T1000 (cell line): ENCODE results near the gene TCFL5.
A peak's percentile ranks its signal among the peaks of the same experiment; 100 is the strongest.

ENCODE experiments used
- DNase-seq: peaks from one replicate; lab custom pipeline; 2025; ENCODE audit warnings: mixed read lengths; lab: John Stamatoyannopoulos, UW

TCFL5 gene

DNA sequence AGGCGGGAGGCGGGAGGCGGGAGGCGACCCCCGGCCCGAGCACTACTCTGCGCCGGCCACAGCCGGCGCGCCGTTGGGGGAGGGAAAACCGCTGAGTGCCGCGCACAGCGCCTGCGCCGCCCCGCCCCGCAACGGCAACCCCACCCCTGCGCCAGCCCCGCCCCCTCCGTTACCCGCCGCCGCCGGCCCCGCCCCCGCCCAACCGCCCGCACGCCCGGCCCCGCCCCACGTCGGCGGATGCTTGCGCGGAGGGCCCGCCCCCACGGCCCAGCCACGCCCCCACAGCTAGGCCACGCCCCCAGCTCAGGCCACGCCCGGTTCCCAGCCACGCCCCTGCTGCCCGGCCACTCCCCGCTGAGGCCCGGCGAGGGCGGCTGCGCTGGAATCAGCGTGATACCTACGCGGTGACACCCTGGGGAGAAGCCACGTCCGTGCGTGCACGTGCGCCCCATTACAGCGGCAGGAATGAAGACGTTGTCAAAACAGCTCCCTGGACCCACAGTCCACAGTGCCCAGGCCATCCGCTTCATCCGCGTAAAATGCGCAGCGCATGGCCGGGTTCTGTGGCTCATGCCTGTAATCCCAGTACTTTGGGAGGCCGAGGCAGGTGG is at the start of gene TCFL5:
TSS of gene TCFL5 (minus strand) at position 97 of the 611 bp plus-strand sequence. CDS start 152 bp downstream, outside the sequence.
- peak; percentile 84 for DNase-seq

DNA sequence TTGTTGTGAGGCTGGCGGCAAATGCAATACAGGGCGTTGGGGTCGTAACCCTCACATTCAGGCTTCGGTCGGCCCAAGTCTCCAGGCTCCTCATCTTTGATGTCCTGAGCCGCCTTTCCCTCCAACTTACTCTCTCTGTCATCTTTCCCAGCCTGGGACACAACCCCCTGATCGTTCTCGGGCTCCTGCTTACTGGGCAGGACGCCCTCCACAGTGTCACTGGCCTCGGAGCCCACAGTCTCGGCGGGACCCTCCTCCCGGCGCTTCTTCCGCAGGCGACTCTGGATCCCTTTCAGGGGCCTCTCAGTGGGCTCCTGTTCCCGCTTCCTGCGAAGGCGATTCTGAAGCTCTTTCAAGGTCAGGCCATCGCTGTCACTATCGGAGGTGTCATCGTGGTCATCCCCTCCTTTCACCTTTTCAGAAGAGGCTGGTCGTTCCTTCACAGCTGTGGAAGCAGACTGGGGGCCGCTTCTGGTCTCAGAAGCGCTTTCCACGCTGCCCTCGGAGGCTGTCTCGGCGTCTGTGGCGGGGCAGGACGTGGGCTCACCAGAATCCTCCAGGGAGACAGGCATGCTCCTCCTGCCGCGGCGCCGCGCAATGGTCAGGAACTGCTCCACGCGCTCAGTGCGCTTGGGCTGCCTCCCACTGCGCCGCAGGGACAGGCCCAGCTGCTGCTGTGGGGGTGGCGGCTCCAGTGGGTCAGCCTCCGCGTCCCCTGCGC is 49.3 kb upstream of the TCFL5 start:
- DNase-seq: no peak

DNA sequence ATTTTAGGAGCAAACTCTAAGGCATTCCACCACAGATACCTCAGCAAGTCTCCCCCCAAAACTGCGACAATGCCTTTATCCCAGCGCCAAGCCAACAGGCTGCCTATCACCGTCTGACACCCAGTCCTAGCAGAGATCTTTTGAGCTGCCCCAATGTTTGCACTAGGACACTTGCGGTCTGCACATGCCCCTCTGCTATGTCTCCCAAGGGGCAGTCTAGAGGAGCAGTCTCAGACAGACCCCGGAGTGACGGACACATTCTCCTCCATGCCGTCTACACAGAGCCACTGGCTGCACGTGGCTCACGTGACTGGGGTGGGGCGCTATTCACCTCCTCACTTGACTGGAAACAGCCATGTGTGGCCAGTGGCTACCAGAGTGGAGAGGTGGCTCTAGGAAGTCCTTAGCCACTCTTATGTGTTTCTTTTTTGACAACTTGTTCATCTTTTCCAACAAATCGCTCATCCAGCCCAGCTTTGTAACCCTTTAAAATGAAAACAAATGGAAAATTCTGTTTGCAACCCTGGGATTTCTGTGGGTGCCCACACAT is 48.7 kb upstream of the TCFL5 start:
- DNase-seq: no peak

DNA sequence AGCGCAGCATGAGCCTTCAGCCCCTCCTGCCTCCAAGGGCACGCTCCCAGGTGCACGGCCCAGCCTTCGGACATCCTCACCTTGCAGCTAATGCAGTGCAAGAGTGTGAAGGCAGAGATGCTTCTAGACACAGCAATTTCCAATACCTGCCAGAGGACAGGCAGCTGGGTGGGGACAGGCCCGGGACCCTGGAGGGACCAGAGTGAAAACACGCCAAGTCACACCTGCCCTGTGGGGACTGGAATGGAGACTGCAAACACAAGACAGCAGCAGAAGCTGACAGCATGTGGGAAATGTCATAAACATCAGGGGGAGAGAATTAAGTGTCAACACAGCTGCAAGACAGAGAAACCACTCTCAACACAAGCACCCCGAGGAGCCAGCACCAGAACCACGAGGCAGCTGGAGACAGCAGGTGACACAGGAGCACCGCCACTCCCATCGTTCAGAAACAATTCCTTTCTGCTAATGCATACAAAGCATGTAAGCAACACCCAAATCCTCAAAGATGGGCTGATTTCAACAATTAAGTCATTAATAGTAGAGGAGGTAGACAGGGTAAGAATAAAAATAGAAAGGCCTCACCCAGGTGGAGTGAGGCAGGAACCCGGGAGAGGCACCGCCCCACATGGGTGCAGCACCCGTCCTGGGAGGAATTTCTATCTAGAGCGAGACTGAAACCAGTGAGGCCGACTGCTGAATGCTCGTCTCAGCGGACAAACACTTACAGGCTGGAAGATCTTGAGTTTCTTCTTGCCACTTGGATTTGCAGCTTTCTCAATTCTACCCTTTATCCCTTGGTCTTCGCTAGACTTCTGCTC is 47.6 kb upstream of the TCFL5 start:
- DNase-seq: no peak

DNA sequence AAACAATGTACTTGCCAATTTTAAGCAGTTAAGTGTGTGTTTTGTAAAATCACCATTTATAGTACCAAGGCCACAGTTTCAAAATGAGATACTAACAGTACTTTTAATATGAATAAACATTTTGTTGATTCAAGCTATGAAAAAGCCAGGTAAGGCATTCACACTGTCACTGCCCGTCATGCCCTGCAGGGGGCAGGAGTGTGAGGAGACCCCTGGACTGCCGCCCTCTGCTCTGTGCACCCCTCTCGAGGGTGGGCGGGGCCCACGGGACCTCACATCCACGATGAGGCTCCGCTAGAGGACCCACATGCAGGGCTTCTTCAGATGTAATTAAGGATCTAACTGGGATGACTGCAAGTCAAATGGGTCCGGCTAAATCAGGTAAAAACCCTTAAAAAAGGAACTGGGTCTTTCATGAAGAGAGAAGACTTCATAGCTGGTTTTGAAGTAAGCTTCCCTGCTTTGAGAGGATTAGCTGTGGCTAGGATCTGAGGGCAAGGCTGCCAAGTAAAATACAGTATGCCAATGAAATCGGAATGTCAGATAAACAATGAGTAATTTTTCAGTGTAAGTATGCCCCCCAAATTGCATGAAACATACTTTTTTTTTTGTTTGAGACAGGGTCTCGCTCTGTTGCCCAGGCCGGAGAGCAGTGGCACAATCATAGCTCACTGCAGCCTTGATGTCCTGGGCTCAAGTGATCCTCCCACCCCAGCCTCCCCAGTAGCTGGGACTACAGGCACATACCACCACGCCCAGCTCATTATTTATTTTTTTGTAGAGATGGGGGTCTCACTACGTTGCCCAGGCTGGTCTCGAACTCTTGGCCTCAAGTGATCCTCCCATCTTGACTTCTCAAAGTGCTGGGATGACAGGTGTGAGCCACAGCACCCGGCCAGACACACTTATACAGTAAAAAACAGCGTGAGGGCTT is 46.0 kb upstream of the TCFL5 start:
- DNase-seq: no peak

DNA sequence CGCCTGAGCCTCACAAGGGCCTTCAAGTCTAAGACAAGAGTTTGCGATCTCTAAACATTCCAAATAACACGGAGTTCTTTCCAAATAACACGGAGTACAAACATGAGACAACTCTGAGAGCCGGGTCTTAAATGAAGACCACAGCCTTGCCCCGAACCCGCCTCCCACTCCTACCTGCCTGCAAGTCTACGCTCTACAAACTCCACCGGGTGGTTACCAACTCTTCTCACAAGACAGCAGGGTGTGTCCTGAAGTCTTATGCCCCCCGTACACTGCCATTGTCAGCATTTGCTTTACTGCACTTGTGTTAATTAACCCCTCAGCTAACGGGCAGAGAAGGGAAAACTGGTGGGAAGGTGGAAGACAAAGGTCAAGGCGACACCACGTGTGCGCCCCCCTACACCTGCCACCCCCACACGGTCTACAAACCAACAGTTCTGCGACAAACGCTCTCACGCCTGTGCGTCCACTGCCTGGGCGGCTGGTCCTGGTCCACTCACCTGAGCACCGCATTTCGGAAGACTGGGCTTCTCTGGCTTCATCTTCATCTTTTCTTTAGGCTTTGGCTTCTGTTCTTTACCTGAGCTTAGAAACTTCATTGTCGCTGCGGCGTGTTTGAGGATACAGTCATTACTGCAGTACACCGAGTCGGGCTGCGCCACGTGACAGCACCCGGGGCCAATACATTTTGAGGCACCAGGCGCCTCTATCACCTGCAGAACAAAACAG is 45.2 kb upstream of the TCFL5 start:
- no peak for DNase-seq

DNA sequence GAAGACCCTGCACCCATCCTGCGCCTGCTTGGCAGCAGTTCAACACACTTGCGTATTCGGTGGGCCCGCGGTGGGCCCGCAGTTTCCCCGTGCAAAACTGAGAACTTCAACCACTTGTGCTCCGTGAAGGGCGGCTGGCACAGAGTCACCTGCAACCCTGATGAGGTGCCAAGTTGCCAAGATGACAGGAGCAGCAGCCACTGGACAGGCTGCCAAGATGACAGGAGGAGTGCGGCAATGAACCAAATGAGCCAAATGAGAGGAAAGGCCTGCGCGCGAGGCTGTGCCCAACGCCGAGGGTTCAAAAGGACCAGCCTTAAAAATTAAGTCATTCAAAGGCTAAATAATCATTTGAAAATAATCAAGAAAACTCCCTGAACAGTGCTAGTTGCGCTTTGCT is 44.6 kb upstream of the TCFL5 start:
- DNase-seq: no peak

DNA sequence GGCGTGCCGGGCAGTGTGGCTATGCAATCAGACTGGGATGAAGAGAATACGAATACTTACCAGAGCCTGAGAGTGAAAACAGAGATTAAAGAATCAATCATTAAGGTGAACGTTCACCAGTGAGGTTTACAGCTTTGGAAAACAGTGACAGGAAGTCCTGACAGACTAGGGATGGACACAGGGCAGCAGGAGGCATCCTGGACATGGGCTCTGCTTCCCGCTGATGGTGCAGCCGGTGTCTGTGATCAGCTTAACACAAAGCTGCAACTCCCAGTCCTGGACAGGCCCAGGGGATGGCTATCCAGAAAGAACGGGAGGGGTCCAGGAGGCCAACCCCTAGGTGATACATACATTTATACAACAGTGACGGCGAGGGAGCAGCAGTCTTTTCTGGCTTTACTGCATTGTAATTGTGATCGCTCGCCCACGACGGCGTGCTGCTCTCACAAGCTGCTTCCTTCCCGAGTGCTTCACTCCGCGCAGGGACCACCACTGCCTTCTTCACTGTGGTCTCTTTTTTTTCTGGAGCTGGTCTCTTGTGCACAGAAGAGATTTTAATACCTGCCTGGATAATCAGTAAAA is 44.0 kb upstream of the TCFL5 start:
- no peak for DNase-seq

DNA sequence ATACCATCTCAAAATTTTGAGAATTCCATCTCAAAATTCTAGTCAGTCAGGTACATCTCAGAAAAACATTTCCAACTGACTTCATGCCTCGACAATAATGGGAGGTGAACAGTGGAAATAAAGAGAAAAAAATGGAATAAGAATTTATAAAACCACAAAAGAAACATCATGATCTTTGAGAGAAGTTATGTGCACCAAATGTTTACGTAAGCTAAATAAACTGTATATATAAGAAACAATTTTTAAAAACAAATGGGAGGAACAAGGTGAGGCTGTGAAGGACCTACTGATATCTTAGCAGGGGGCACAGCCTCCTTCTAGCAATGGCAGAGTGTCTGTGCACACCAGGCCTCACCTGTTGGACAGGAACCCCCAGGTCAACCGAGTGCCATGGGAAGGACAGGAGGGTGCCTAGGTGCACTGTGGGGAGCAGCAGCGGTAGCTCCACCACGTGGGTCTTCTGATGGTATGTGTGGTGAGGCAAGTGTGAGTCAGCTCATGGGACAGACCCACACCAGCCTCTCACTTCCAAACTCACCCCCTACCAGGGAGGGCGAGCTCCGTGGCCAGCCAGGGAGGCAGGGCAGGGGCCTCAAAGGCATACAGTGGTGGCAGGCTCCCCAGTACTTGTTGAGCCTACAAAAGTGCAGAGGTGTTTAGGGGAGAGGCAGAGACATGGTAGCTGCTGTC is 41.4 kb upstream of the TCFL5 start:
- DNase-seq: no peak

DNA sequence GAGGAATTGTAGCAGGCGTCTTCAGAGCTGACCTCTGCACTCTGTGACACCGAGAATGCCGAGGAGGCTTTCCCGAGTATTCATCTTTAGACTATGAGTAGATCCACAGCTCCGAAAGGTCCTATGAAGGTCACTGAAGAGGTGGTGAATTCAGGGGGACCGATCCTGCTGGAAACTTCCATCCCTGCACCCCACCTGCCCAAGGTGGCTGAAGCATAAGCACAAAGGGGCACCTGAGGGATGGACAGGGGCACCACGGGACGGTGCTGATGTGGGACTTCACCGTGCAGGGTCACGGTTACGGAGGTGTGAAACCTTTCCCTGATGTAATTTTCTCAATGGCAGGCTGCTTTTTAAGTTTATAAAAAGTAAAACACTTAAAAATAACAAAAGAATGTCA is 40.3 kb upstream of the TCFL5 start:
- no peak for DNase-seq

DNA sequence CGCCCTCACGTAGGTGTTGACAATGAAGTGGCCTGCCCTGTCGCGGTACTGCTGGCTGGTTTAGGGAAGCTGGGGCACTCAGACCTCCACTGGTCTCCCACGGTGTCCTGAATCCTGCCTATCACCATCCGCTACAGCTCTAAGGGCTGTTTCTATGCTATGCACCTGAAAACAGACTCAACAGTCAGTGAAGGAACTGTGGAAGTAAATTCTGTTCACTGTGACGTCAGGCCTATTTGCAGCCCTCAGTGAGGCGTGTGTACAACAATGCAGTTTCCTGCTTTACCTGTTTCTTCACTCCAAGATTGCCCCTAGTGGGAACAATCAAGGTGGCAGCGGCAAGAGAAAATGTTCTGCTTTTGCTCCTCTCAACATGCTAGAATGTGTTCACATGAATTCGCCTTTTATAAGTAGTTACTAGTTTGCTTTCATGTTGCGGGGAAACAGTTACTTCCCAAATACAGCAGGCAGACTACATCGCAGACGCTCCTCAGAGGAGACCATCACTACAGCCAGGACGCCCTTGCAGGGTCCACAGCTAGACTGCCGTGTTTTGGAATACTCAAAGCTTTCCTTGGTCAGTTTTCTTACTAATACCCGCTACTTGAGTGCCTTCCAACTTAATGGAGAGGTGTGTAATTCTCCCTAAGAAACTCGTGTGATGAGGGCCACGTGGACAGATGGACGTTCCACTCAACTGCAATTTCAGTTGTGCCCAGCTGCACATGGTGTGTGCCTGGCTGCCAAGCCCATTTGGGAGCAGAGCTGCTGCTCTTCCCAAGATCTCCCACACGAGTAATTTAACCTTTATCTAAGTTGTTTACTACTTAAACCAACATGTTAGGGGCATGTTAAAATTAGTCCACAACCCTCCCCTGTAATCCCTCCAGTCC is 39.3 kb upstream of the TCFL5 start:
- DNase-seq: no peak

DNA sequence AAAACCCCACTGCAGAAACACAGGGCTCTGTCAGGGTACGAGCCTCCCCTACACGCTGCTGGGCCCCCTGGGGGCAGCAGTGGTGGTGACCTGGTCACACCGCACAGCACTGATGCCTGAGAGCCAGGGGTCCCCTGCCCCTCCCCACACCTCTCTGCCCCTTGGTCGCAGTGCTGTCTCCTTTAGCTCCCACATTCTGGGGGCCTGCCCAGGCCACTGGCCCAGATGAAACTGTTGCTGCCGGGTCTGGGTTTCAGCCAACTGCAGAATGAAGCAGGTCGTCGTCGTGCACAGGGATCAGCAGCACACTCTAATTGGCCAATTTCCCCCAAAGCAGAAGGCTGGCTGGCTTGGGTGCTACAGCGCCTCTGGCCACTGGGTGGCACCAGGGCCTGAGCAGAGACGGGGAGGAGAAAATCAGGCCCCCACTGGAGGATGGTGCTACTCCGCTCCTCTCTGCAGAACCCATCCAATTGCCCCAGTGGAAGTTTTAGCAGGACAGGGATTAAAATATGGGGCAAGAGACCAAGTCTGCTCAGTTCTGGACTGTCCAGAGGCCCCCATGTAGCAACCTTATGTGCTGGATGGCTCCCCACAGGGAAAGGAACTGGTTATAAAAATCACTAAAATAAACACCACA is 38.5 kb upstream of the TCFL5 start:
- peak; percentile 40 for DNase-seq

DNA sequence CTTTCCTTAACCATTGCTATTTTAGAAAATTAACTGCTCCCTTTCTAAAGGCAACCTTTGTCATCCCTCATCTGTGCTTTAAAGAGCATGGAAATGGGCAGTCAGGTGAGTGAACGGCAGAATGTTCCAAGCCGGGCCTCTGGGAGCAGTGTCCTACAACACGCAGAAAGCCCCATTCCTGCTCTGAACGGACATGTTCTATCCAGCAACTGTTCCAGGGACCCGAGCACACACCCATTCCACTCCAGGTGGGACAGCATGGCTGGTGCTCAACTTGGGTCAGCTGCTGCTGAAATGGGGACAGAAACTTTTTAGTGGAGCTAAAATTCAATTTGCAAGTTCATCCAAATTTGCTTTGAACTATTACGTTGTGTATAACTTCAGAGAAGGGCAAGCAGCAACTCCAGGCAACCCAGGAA is 38.0 kb upstream of the TCFL5 start:
- no peak for DNase-seq

DNA sequence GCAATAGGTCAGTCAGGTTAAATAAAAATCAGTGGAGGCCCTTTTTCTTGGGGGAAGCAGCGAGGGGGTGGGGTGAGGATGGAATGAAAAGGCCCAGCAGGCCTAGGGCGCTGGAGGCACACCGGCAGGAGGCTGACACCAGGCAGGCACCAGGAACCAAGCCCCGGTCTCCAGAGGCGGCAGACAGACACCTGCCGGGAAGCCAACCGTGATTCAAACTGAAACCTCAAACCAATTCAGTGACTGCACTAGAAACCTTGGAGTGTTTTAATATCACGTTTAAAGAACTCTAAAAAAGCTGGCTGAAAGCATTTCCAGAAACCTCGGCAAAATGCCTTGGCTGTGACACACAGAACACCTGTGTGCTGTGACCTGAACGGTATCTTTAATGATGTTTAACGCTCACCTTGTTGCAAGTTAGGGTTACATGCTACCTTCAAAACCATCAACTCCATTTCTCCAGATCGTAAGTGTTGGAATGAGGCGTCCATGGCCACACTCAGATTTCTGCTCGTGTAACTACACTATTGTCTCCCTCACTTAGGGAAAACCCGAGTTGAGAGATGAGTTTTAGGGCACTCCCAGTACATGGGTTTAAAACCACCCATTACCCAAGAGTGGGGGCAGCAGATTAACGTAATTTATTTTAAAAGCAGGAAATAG is 37.5 kb upstream of the TCFL5 start:
- no peak for DNase-seq

DNA sequence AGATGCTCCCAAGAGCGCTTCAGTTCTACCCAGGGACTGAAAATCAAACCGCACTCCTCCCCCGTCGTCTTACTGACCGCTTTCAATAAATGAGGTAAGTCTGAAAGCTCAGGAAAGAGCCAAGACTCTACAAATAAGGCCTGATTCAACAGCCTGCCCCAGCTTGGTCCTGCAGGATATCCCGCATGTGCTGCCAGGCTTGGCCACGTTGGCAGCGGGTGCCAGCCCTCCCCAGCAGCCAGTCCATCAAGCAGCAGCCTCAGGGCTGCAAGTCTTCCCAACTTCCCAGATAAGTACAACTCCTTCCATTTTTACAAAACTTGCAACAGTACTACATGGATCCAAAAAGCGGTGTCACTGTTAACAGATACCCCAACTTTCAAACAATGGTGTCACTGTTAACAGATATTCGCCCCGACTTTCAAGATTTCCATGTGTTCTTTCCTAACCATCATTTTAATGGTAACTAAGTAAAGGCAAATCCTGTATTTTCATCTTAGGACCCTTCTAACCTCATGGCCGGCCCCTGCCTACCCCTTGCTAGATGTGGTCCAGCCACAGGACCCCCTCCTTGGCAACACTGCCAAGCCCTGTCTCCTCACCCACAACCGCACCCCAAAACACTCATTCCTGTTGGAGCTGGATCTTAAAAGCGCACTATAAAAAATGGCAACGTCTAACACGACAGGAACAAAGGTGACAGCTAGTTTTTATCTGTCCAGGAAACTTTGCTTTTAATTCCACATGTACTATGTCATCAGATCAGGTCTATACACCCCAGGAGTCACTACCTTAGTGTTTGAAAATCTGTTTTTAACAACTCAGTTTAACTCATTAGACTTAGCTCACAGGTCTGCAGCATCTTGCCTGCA is 36.7 kb upstream of the TCFL5 start:
- no peak for DNase-seq

DNA sequence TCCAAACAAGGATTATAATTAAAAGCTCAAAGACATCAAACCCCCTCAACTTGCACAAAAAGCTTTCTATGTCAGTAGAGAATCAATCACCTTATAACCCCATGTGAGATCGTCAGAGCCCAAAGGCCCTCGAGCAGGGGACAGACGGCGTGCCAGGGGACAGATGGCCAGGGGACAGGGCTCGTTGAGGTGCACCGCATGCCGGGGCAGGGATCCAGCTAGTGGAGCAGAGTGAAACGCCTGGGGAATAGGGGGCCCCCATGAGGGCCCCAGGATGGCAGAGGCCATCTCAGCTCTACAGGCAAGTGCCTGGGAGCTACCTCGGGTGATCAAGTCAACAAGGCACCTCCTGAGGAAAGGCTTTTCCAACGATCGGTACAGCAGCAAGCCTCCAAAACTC is 36.0 kb upstream of the TCFL5 start:
- no peak for DNase-seq

DNA sequence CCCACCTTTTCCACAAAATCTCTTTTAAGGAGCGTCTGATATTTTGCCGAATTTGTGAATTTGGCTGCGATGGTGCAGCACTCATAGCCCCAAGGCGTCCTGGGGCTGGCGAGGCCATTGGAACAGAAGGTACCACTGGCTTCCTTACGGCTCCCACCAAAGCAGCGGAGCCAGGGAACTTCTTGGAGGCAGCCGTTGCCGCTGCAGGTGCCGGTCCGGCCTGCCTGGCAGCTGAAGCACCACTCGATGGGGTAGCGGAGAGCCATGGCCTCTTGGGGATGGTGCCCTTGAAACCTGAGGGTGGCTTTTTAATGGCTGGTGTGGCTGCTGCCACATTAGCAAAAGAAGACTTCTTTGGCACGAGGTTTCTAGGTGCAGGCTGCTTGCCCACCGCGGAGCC is 34.9 kb upstream of the TCFL5 start:
- DNase-seq: no peak
